Endothelial cell of umbilical vein (primary cell): Measurements from ENCODE around the gene CDX1.

Experiments
- CTCF ChIP-seq, 2 donors: IDR thresholded peaks; 1 replicate in 1 of 2; 2 replicates in 1 of 2; pipeline ENCODE4 v1.5.1; 2011; ENCODE audit warnings: low read length in 2 of 2, mild to moderate bottlenecking in 2 of 2, moderate library complexity in 2 of 2, control low read depth in 1 of 2, inconsistent platforms in 1 of 2, low read depth in 1 of 2; ENCODE audit not compliant: insufficient read depth in 1 of 2; ENCODE audit errors: extremely low read depth in 1 of 2
- EZH2 ChIP-seq: IDR thresholded peaks from 2 replicates; pipeline ENCODE4 v1.6.1; 2012; ENCODE audit warnings: borderline replicate concordance, low read depth, mild to moderate bottlenecking, moderate library complexity, low read length, inconsistent platforms; ENCODE audit not compliant: severe bottlenecking
- FOS ChIP-seq: IDR thresholded peaks from 2 replicates; pipeline ENCODE4 v1.6.1; 2011; ENCODE audit warnings: mild to moderate bottlenecking, low read length, moderate library complexity, borderline replicate concordance; ENCODE audit not compliant: insufficient read depth
- GATA2 ChIP-seq: IDR thresholded peaks from 2 replicates; pipeline ENCODE4 v1.7.0; 2011; ENCODE audit warnings: low read depth, mild to moderate bottlenecking, moderate library complexity, mixed read lengths, low read length; ENCODE audit not compliant: insufficient read length, insufficient read depth
- JUN ChIP-seq: IDR thresholded peaks from 2 replicates; pipeline ENCODE4 v1.6.1; 2011; ENCODE audit warnings: borderline replicate concordance, low read depth; ENCODE audit not compliant: insufficient read length, insufficient read depth
- MAX ChIP-seq: IDR thresholded peaks from 2 replicates; pipeline ENCODE4 v1.6.1; 2011; ENCODE audit not compliant: insufficient read depth, insufficient read length
- MYC ChIP-seq: IDR thresholded peaks from one replicate; pipeline ENCODE4 v1.6.1; 2011; ENCODE audit warnings: mild to moderate bottlenecking, low read depth, low read length
- POLR2A ChIP-seq: IDR thresholded peaks from 2 replicates; pipeline ENCODE4 v1.6.1; 2012; ENCODE audit warnings: low read depth, mild to moderate bottlenecking, control low read depth, low read length
- POLR2AphosphoS5 ChIP-seq: IDR thresholded peaks from 2 replicates; pipeline ENCODE4 v1.6.1; 2012; ENCODE audit warnings: low read depth, mild to moderate bottlenecking, control low read depth, low read length, moderate library complexity; ENCODE audit not compliant: insufficient read depth

- TF ChIP-seq CTCF (IDR thresholded peaks at IDR 0.05; ENCODE audit: extremely low read depth in 1 of 2, insufficient read depth in 1 of 2, low read depth in 1 of 2, low read length in 2 of 2) (no peak), EZH2 (no peak), POLR2AphosphoS5 (no peak), MAX (no peak), JUN (no peak), POLR2A (no peak), MYC (no peak), FOS (no peak), GATA2 (no peak)
Measured at GRCh38 chr5:150126199-150126920, 40.2 kb upstream of the CDX1 start.
